ENCODE results near the gene IMPDH2. TPM values are rescaled to one million over a fixed set of nuclear protein-coding genes. Genes with fewer than 3 reads are reported as not detected.
"Not testable (repeated sequence)": the region's sequence is repeated elsewhere in the genome, so short reads cannot be mapped to it uniquely, and the experiment has no call there.

Gene IMPDH2
- total RNA-seq, 1 donor from 2014 or later, result 268 TPM

- peak; percentile 94 for DNase-seq (ENCODE audit: low spot score)
Observed at GRCh38 chr3:49021813-49022687, 7.1 kb downstream of the IMPDH2 start, which contains the start of gene NDUFAF3. TSS of gene NDUFAF3 (plus strand) at chr3:49022121. CDS start at chr3:49022145, 24 bp downstream.

- peak; percentile 99 for DNase-seq (ENCODE audit: low spot score)
Observed at GRCh38 chr3:49021213-49021812, 7.9 kb downstream of the IMPDH2 start.

GRCh38 chr3:49020330-49021212 is 8.6 kb downstream of the IMPDH2 start:
- DNase-seq (ENCODE audit: low spot score), result peak; percentile 67

DNA sequence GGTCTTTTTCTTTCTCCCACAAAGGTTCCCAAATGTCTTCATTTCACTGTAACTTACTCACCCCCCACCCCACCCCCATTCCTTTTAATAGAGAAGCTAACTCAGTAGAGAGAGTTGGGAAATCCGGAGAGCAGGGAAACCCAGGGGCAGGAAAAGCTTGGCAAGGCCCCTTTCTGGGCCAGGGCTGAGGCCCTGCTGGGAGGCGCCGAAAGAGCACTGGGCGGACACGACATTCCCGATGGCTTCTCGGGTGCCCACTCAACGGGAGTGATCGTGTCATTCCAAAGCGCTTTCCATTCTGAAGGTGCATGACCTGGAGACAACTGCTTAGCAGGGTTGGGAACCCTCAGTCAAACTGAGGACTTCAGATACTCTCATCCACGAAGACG is 9.3 kb downstream of the IMPDH2 start:
- DNase-seq (ENCODE audit: low spot score), result no peak

GRCh38 chr3:49018707-49019006 is 10.5 kb downstream of the IMPDH2 start:
- no peak for DNase-seq (ENCODE audit: low spot score)

DNA sequence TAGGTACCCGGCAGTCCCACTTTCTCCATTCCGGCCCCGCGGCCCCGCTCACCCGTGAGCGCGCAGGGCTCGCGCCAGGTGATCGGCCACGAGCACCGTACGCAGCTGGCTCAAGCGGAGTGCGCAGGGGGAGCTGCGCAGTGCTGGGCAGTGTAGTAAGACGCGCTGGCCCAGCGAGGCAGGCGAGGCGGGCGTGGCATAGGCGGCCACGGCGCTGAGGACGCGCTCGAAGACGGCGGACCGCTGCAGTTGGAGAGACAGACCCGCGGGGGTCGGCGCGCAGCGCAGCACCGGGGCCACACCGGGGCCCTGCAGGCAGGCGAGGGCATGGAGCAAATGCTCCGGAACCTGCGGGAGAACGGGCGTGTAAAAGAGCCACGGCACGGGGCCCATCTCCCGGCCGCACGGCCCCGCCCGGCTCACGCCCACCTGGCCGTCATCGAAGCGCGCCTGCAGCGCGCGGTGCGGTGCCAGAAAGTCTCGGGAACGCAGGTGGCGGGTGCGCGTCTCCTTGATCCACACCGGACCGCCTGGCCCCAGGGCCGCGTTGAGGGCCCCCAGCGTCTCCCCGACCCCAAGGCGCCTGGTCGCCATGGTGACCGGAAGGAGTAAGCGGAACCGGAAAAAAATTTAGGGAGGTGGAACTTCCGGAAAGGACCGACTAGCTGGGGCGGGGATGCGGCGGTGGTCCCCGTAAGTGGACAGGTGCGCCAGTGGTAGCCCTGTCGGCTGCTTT is 11.1 kb downstream of the IMPDH2 start, which contains the start of gene DALRD3:
TSS of gene DALRD3 (minus strand) at position 610 of the 736 bp plus-strand sequence. CDS start at position 594, 16 bp downstream.
- DNase-seq (ENCODE audit: low spot score), result peak; percentile 70

DNA sequence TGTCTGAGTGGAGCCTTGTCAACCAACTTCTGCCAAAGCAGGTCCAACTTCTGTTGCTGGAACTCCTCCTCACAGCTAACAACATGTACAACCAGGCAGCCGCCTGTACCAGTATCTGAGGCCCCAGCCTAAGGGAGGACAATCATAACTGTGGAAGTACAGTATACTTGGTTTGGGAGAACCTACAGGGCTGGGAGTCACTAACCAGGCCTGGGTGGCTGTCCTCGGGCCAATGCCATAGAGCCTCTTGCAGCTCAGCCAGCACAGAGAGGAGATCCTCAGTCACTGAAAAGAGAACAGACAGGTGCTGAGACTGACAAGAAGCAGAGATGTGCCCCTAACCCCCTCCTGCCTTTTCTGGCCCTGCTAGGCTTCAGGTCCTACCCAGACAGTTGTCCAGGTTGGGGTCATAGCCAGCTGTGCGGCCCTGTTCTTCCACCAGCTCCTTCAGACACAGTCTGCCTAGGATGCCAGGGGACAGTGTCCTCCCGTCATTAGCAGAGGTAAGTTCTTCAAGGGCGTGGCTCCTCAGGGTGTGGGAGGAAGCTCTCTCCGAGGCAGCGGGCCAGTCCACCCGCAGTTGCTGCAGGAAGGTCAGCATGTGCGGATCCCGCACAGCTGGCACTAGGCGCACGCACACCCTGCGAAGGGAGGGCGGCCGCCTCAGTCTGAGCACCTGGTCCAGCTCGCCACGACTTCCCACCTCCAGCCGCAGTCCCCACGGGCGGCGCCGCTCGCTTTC is 11.8 kb downstream of the IMPDH2 start:
- DNase-seq (ENCODE audit: low spot score), result no peak

DNA sequence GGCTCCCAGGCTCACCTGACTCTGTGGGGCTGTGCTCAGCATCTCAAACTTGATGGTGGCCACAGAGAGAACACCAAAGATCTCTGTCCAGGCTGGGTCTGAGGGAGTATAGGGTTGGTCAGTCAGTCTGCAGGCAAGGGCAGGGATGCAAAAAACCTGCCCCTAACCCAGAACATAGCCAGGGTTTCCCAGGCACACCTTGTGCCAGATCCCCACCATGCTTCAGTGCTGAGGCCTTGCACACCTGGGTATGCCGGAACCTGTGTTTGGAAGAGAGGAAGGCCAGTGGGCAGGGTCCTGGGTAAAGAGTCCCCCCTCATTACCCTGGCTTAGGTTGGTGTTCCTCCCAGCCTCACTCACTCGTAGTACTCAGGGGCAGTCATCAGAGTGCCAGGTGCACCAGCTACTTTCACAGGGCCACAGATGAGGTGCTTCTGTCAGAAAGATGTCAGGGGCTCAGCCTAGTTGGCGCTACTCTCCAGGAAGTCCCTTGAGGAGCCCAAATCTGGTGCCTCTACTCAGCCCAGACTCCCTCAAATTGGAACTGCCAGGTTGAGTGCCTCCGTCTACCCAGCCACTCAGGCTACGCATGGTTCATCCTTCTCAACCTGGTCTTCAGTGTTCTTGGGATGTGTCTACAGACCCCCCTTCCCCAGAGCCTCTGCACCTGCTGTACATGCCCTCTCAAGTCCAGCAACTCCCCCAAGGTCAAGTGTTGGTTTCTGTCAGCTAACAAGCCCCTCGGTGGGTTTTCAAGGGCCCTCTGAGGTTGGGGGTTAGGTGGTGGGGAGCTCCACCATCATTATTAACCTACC is 12.6 kb downstream of the IMPDH2 start:
- DNase-seq (ENCODE audit: low spot score), result no peak

DNA sequence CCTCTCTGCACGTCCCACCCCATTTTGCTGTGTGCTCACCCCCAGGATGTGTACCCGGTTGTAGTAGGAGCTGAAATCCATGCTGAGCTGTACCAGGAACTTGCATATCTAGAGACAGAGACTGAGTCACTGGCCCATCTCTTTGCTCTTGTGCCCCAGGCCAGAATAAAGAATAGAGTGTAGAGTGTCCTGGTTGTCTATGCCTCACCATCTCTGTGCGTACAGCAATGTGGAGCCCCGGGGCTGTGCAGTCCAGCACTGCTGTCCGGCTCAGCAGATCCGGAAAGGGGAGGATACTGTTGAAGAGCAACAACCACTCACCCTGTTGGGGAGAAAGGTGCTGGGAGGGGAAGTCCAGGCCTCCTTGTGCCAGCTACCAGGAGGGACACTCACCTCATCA is 13.4 kb downstream of the IMPDH2 start:
- no peak for DNase-seq (ENCODE audit: low spot score)

DNA sequence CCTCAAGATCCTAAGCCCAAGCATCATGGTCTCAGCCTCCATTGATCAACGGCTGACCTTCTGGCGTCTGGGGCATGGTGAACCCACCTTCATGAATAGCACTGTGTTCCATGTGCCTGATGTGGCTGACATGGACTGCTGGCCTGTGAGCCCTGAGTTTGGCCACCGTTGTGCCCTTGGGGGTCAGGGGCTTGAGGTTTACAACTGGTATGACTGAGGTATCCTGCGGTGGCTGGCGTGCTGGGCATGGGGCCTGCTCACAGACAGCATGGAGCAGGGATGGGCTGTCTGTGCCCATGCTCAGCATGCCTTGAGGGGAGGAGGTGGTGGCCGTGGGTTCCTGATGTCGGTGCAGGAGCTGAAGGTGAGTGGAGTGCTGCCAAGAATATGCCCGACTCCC is 14.1 kb downstream of the IMPDH2 start:
- DNase-seq (ENCODE audit: low spot score), result no peak

GRCh38 chr3:49013738-49014660 is 15.2 kb downstream of the IMPDH2 start:
- DNase-seq (ENCODE audit: low spot score), result no peak

GRCh38 chr3:49013113-49013737 is 16.0 kb downstream of the IMPDH2 start:
- DNase-seq (ENCODE audit: low spot score), result no peak

DNA sequence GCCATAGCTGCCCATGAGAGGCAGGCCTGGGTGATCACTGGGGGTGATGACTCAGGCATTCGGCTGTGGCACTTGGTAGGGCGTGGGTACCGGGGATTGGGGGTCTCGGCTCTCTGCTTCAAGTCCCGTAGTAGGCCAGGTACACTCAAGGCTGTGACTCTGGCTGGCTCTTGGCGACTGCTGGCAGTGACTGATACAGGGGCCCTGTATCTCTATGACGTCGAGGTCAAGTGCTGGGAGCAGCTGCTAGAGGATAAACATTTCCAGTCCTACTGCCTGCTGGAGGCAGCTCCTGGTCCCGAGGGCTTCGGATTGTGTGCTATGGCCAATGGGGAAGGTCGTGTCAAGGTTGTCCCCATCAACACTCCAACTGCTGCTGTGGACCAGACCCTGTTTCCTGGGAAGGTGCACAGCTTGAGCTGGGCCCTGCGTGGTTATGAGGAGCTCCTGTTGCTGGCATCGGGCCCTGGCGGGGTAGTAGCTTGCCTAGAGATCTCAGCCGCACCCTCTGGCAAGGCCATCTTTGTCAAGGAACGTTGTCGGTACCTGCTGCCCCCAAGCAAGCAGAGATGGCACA is 16.7 kb downstream of the IMPDH2 start:
- no peak for DNase-seq (ENCODE audit: low spot score)

DNA sequence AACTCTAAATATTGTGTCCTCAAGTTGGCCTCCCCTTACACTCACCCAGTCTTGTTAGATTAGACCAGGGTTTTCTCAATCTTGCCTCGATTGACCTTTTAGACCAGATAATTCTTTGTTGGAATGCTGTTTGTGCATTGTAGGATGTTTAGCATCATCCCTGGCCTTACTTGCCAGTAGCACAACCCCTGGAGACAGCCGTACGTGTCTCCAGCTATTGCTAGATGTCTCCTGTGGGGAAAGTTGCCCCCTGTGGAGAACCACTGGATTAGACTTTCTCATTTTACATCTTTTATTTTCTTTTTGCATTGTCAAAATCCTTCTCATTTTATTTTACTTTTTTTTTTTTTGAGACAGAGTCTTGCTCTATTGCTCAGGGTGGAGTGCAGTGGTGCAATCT is 19.8 kb downstream of the IMPDH2 start:
- no peak for DNase-seq (ENCODE audit: low spot score)

DNA sequence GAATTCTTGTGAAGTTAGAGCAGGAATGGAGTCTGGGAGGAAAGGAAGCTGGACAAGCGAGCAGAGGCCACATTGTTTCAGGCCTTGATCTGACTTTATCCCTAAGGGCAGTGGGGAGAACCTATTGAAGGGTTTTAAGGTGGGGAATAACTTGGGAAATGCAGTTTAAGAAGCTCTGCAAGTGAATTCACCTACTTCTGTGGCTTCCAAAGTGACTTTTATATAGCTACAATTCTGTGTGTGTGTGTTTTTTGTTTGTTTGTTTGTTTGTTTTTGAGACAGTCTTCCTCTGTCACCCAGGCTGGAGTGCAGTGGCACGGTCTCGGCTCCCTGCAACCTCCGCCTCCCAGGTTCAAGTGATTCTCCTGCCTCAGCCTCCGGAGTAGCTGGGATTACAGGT is 20.6 kb downstream of the IMPDH2 start:
- not testable (repeated sequence) for DNase-seq (ENCODE audit: low spot score)

GRCh38 chr3:49007771-49008528 is 21.2 kb downstream of the IMPDH2 start:
- DNase-seq (ENCODE audit: low spot score), result peak; percentile 93

- peak; percentile 98 for DNase-seq (ENCODE audit: low spot score)
Observed at GRCh38 chr3:49007068-49007770, 22.0 kb downstream of the IMPDH2 start, which contains the start of gene WDR6. TSS of gene WDR6 (plus strand) at chr3:49007391. CDS start at chr3:49007432, 41 bp downstream.

Data from ureter (tissue), 1 donor.